MCF 10A (cell line): ENCODE measurements around the gene HS6ST1. TPM values are rescaled to one million over a fixed set of nuclear protein-coding genes. Genes with fewer than 3 reads are reported as not detected.

Experiments
- BruUV-seq: library from RNA; stranded (reverse); fragments of 400-500 nt; replicated peaks from 2 replicates; lab custom pipeline; 2021; lab: Mats Ljungman, UMichigan
- CTCF ChIA-PET: fragments of 300-600 bp; sonication (Branson Sonifier 250); formaldehyde crosslinking; extraction: SDS; loops from one replicate; lab custom pipeline; 2021; ENCODE audit warnings: antibody characterized with exemption, inconsistent platforms; lab: Yijun Ruan, JAX
- POLR2A ChIA-PET: fragments of 300-600, 350-650 bp; sonication (Branson Sonifier 250); formaldehyde crosslinking; extraction: SDS; loops from one replicate; lab custom pipeline; 2020; ENCODE audit warnings: antibody characterized with exemption, inconsistent platforms; lab: Yijun Ruan, JAX
- DNase-seq: peaks from one replicate; pipeline ENCODE4 v3.0.0-alpha.2; 2018; ENCODE audit not compliant: unreplicated experiment
- H3K27ac Mint-ChIP-seq: one replicate; pipeline ENCODE4 v1.8.0; 2022; ENCODE audit warnings: mild to moderate bottlenecking, low read depth, mixed read lengths; ENCODE audit not compliant: unreplicated experiment
- H3K27me3 Mint-ChIP-seq: one replicate; pipeline ENCODE4 v1.8.0; 2022; ENCODE audit warnings: mixed read lengths; ENCODE audit not compliant: insufficient read depth, unreplicated experiment
- H3K36me3 Mint-ChIP-seq: one replicate; pipeline ENCODE4 v1.8.0; 2022; ENCODE audit warnings: mild to moderate bottlenecking, moderate library complexity, mixed read lengths; ENCODE audit not compliant: insufficient read depth, unreplicated experiment
- H3K4me1 Mint-ChIP-seq: one replicate; pipeline ENCODE4 v1.8.0; 2022; ENCODE audit warnings: mixed read lengths; ENCODE audit not compliant: insufficient read depth, unreplicated experiment
- H3K4me3 Mint-ChIP-seq: one replicate; pipeline ENCODE4 v1.8.0; 2022; ENCODE audit warnings: mild to moderate bottlenecking, moderate library complexity, mixed read lengths; ENCODE audit not compliant: unreplicated experiment
- H3K9me3 Mint-ChIP-seq: one replicate; pipeline ENCODE4 v1.8.0; 2022; ENCODE audit warnings: mixed read lengths; ENCODE audit not compliant: unreplicated experiment
- intact Hi-C: fragments of 100-400 bp; cut with micrococcal nuclease; formaldehyde crosslinking; loops from 2 replicates; pipeline ENCODE4 v1.14.1; 2022
- total RNA-seq: library from RNA; stranded (reverse); gene quantifications from 2 replicates; pipeline ENCODE4 v1.2.3, GENCODE V29; 2022
- TF ChIP-seq, protein P1 (sequence below): fragments of 200-600 bp; IDR thresholded peaks from one replicate; pipeline ENCODE4 v1.8.0; 2022; ENCODE audit warnings: antibody characterized with exemption, mild to moderate bottlenecking; ENCODE audit not compliant: unreplicated experiment

HS6ST1 gene
- total RNA-seq, 1 experiment from 2014 or later, result 9.6 TPM

DNA sequence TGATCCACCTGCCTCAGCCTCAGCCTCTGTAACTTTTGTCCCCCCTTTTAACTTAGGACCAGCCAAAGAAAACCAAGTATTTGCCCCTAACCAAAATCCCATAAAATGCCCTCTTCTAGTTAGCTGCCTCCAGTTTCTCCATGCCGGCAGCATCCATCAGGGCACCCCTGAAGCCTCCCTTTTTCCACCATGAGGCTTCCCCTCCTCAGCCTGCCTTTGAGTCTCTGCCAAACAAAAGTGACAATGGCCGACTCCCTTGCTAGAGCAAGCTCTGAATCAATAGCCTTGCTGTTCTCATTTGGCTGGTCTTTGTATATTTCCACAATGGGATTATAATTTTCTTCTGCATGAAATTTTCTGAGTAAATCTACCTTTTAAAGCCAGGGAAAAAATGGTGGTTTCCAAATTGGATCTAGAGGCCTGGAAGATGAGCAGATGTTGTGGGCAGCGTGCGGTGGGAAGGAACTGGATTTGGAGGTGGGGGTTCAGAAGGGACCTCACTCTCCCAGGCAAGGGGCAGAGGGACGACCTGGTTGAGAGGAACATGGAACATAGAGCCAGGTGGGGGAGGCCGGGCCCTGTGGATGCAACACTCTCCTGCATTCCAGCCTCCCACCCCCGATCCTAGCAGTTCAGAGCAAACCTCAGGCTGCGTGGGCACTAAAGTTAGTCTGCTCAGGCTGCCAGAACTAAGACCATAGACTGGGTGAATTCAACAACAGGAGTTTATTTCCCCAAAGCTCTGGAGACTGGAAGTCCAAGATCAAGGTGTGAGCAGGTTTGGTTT lies 80.6 kb downstream of the HS6ST1 start:
- ChIA-PET POLR2A (interaction anchor here (0.7 kb wide), 1 partner anchor 23 kb away, joined by 4 read pairs; no protein-coding TSS in a partner anchor), CTCF (interaction anchor here (0.6 to 1.0 kb wide), 3 partner anchors 19 to 166 kb away, joined by 3 read pairs; no protein-coding TSS in a partner anchor)
- intact Hi-C loops, result no loop called here
- TF ChIP-seq, protein P1, sequence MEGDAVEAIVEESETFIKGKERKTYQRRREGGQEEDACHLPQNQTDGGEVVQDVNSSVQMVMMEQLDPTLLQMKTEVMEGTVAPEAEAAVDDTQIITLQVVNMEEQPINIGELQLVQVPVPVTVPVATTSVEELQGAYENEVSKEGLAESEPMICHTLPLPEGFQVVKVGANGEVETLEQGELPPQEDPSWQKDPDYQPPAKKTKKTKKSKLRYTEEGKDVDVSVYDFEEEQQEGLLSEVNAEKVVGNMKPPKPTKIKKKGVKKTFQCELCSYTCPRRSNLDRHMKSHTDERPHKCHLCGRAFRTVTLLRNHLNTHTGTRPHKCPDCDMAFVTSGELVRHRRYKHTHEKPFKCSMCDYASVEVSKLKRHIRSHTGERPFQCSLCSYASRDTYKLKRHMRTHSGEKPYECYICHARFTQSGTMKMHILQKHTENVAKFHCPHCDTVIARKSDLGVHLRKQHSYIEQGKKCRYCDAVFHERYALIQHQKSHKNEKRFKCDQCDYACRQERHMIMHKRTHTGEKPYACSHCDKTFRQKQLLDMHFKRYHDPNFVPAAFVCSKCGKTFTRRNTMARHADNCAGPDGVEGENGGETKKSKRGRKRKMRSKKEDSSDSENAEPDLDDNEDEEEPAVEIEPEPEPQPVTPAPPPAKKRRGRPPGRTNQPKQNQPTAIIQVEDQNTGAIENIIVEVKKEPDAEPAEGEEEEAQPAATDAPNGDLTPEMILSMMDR, result no peak
- peak overlapping the region; percentile 50 for H3K27ac Mint-ChIP-seq
- H3K4me3 Mint-ChIP-seq, result no peak overlapping the region
- no peaks in the 10 kb centered on the region for H3K27me3 Mint-ChIP-seq
- H3K4me1 Mint-ChIP-seq, result peaks cover 8% of the 10 kb centered on the region
- DNase-seq, result no peak
- H3K36me3 Mint-ChIP-seq, result no peaks in the 10 kb centered on the region
- no peaks in the 10 kb centered on the region for H3K9me3 Mint-ChIP-seq
- no TSS peak for BruUV-seq

DNA sequence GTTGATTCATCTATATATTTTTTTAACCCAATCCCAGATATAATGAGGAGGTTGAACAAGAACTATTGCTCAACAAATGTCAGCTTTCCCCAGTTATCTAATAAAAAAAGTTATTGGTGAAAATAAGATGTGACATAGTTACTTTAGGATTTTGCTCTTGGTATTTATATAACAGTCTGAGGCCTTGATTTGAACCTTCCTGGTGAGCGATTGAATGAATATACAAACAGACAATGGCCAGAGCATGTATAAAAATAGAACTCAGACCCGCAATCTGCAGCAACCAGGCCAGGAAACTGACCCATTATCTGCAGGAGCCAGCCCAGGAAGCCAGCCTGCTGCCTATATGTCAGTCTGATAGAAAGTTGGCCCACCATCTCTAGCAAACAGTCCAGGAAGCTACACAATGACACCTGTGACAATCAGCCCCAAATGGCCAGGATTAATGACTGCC lies 81.6 kb downstream of the HS6ST1 start:
- Mint-ChIP-seq H3K4me1 (peaks cover 8% of the 10 kb centered on the region), H3K36me3 (no peaks in the 10 kb centered on the region), H3K27ac (no peak overlapping the region), H3K4me3 (no peak overlapping the region), H3K27me3 (no peaks in the 10 kb centered on the region), H3K9me3 (no peaks in the 10 kb centered on the region)
- TF ChIP-seq, protein P1, result no peak
- POLR2A ChIA-PET, result interaction anchor here (1.3 kb wide), 1 partner anchor 80 kb away, joined by 4 read pairs; no protein-coding TSS in a partner anchor
- no TSS peak for BruUV-seq
- intact Hi-C loops, result no loop called here
- CTCF ChIA-PET, result interaction anchor here (0.7 to 1.8 kb wide), 3 partner anchors 9 to 80 kb away, joined by 3 to 6 read pairs (median 3); no protein-coding TSS in a partner anchor
- DNase-seq, result no peak

DNA sequence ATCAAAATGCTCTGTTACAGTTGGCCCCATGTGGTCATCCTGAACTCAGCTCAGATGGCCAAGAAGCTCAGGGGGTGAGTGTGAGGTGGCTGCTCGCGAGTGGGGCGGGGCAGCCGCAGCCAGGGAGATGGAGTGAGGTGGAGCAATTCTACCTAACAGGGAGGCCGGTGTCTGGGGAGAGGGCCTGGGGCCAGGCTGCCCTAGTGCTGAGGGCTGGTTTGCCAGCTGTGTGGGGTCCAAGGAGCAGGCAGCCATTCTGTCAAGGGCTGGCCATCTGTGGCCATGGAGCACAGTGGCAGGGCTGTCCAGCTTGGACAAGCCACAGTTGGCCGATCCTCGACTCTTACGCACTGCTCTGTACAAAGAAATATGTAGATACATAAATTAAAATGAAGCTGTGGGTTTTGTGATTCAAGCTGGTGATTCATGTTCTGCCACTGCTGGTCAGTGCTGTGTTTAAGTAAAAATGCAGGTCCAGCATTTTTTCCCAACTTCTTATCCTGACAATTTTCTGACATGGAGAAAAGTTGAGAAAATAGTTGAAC lies 82.1 kb downstream of the HS6ST1 start:
- Mint-ChIP-seq H3K27me3 (no peaks in the 10 kb centered on the region), H3K4me3 (no peak overlapping the region), H3K36me3 (no peaks in the 10 kb centered on the region), H3K9me3 (no peaks in the 10 kb centered on the region), H3K27ac (no peak overlapping the region), H3K4me1 (peaks cover 8% of the 10 kb centered on the region)
- peak; percentile 35 for DNase-seq
- TF ChIP-seq, protein P1, result no peak
- CTCF ChIA-PET, result interaction anchor here (0.7 to 1.8 kb wide), 3 partner anchors 8 to 81 kb away, joined by 3 to 6 read pairs (median 3); no protein-coding TSS in a partner anchor
- no TSS peak for BruUV-seq
- POLR2A ChIA-PET, result interaction anchor here (1.3 kb wide), 1 partner anchor 81 kb away, joined by 4 read pairs; no protein-coding TSS in a partner anchor
- intact Hi-C loops, result no loop called here

DNA sequence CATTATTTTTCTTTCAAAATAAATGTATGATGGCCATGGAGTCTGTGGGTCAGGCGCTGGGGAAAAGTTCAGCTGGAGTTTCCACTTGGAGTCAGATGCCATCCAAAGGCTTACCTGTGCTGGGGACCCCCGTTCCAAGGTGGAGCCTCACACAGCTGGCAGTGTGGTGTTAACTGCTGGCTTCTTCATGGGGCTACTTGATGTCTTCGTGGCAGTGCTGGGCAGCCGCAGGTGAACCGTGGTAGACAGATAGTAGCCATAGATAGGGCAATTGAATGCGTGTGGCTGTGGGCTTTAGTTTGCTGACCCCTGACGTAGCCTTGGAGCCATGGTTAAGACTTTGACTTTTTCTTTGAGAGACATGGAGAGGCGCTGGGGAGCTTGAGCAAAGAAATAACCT lies 83.1 kb downstream of the HS6ST1 start:
- Mint-ChIP-seq H3K36me3 (no peaks in the 10 kb centered on the region), H3K4me1 (peaks cover 8% of the 10 kb centered on the region), H3K27me3 (no peaks in the 10 kb centered on the region), H3K4me3 (no peak overlapping the region), H3K27ac (no peak overlapping the region), H3K9me3 (no peaks in the 10 kb centered on the region)
- DNase-seq, result no peak
- POLR2A ChIA-PET, result no interaction called here
- CTCF ChIA-PET, result interaction anchor here (0.7 to 1.8 kb wide), 3 partner anchors 56 to 173 kb away, joined by 3 to 6 read pairs (median 4); no protein-coding TSS in a partner anchor
- intact Hi-C loops, result no loop called here
- TF ChIP-seq, protein P1, result no peak
- no TSS peak for BruUV-seq
